Osteoblast (primary cell): Measurements from ENCODE around the gene POLR2F. TPM values are rescaled to one million over a fixed set of nuclear protein-coding genes. Genes with fewer than 3 reads are reported as not detected.
A peak's percentile ranks its signal among the peaks of the same experiment; 100 is the strongest.

Experiments
- DNase-seq: peaks from one replicate; pipeline ENCODE4 v3.0.0; 2011; ENCODE audit warnings: low spot score, mixed read lengths; ENCODE audit not compliant: insufficient read length; ENCODE audit errors: missing footprints
- H2AFZ ChIP-seq: 2 replicates; pipeline ENCODE4 v1.6.0; 2011; ENCODE audit warnings: mild to moderate bottlenecking, low read length
- H3K27ac ChIP-seq: 2 replicates; pipeline ENCODE4 v1.5.1; 2011; ENCODE audit warnings: mild to moderate bottlenecking, low read depth, low read length, moderate library complexity
- H3K27me3 ChIP-seq: 2 replicates; pipeline ENCODE4 v1.6.0; 2012; ENCODE audit warnings: mild to moderate bottlenecking, control low read depth, inconsistent platforms, low read length, moderate library complexity; ENCODE audit not compliant: insufficient read depth
- H3K36me3 ChIP-seq: 2 replicates; pipeline ENCODE4 v1.5.1; 2011; ENCODE audit warnings: mild to moderate bottlenecking, low read length, control low read depth, moderate library complexity; ENCODE audit not compliant: insufficient read depth
- H3K4me1 ChIP-seq: 2 replicates; pipeline ENCODE4 v1.5.1; 2011; ENCODE audit warnings: mild to moderate bottlenecking, low read length, control low read depth, moderate library complexity; ENCODE audit not compliant: insufficient read depth
- H3K4me2 ChIP-seq: 2 replicates; pipeline ENCODE4 v1.6.0; 2011; ENCODE audit warnings: mild to moderate bottlenecking, low read length; ENCODE audit not compliant: insufficient read depth
- H3K4me3 ChIP-seq: fragments of 200-600 bp; sonication (generic); 3 replicates; pipeline ENCODE4 v1.5.1; 2012; ENCODE audit warnings: mild to moderate bottlenecking, low read length, inconsistent platforms; ENCODE audit not compliant: insufficient read depth
- H3K79me2 ChIP-seq: 2 replicates; pipeline ENCODE4 v1.6.0; 2012; ENCODE audit warnings: mild to moderate bottlenecking, low read length, control low read depth, inconsistent platforms; ENCODE audit not compliant: insufficient read depth
- H3K9me3 ChIP-seq: 2 replicates; pipeline ENCODE4 v1.5.1; 2011; ENCODE audit warnings: low read depth, low read length, control low read depth
- H4K20me1 ChIP-seq: 2 replicates; pipeline ENCODE4 v1.6.0; 2012; ENCODE audit warnings: mild to moderate bottlenecking, low read length, control low read depth; ENCODE audit not compliant: insufficient read depth
- total RNA-seq: library from RNA; depleted of rRNA; stranded (reverse); fragments of >200 nt; gene quantifications from 2 replicates; pipeline ENCODE4 v1.2.3, GENCODE V29; 2012
- TF ChIP-seq, protein P1 (sequence below): IDR thresholded peaks from 2 replicates; pipeline ENCODE4 v1.5.1; 2011; ENCODE audit warnings: mild to moderate bottlenecking, low read depth, low read length, moderate library complexity; ENCODE audit errors: extremely low read depth

Gene POLR2F
- total RNA-seq, 1 donor = 14.8 TPM

DNA sequence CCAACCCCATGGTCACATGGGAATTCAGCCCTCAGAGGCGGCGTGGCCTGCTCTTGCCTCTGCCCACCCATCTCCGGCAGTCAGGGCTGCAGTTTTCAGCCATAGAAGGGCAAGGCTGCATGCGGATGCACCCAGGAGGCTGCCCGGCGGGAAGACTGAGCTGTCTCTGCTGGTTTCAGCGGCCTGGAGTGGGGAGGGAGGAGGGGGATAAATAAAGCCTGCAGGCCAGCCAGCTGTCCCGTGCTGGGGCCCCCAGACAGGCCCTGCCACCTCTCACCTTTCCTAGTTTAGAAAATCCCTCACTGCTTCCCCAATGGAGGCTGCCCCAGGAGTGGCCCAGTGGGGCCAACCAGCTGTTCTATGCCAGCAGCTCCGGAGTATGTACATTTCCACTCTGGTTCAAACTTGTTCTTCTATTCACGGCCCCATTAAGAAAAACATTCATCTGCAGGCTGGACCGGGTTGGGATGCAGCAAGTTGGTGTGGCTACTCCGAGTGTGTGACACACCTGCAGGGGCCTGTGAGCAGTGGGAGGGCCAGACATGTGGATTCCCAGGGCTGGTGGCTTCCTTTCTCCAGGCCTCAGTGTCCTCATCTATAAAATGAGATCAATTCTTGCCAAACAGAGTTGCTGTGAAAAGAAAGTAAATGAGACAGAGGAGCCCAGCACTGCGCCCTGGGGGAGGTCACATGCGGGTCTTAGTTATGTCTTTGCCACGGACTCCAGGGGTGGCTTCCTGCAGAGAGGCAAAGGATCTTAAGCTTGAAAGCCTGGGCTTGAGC, 42.4 kb upstream of the POLR2F start:
- Histone ChIP-seq H3K36me3 (peaks cover 17% of the 10 kb centered on the region), H3K27me3 (no peaks in the 10 kb centered on the region), H3K4me2 (no peak overlapping the region), H3K79me2 (peaks cover 60% of the 10 kb centered on the region), H3K27ac (no peak overlapping the region), H3K4me1 (peaks cover 18% of the 10 kb centered on the region), H2AFZ (no peak overlapping the region), H3K4me3 (no peak overlapping the region), H4K20me1 (peaks cover 20% of the 10 kb centered on the region), H3K9me3 (no peaks in the 10 kb centered on the region)
- TF ChIP-seq, protein P1, sequence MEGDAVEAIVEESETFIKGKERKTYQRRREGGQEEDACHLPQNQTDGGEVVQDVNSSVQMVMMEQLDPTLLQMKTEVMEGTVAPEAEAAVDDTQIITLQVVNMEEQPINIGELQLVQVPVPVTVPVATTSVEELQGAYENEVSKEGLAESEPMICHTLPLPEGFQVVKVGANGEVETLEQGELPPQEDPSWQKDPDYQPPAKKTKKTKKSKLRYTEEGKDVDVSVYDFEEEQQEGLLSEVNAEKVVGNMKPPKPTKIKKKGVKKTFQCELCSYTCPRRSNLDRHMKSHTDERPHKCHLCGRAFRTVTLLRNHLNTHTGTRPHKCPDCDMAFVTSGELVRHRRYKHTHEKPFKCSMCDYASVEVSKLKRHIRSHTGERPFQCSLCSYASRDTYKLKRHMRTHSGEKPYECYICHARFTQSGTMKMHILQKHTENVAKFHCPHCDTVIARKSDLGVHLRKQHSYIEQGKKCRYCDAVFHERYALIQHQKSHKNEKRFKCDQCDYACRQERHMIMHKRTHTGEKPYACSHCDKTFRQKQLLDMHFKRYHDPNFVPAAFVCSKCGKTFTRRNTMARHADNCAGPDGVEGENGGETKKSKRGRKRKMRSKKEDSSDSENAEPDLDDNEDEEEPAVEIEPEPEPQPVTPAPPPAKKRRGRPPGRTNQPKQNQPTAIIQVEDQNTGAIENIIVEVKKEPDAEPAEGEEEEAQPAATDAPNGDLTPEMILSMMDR = no peak
- DNase-seq = peak; percentile 47

- Histone ChIP-seq H3K79me2 (peaks cover 55% of the 10 kb centered on the region), H4K20me1 (peaks cover 24% of the 10 kb centered on the region), H3K27ac (no peak overlapping the region), H2AFZ (no peak overlapping the region), H3K4me1 (peaks cover 17% of the 10 kb centered on the region), H3K4me3 (no peak overlapping the region), H3K9me3 (no peaks in the 10 kb centered on the region), H3K4me2 (no peak overlapping the region), H3K36me3 (peaks cover 23% of the 10 kb centered on the region), H3K27me3 (no peaks in the 10 kb centered on the region)
- TF ChIP-seq, protein P1 = no peak
- peak; percentile 57 for DNase-seq
These were observed 41.8 kb upstream of the POLR2F start for GRCh38 chr22:37911697-37912096.

- Histone ChIP-seq H3K27ac (no peak overlapping the region), H3K79me2 (peaks cover 50% of the 10 kb centered on the region), H3K27me3 (no peaks in the 10 kb centered on the region), H3K9me3 (no peaks in the 10 kb centered on the region), H2AFZ (no peak overlapping the region), H3K4me2 (no peak overlapping the region), H3K4me3 (no peak overlapping the region), H3K4me1 (peaks cover 13% of the 10 kb centered on the region), H4K20me1 (peaks cover 26% of the 10 kb centered on the region), H3K36me3 (peaks cover 26% of the 10 kb centered on the region)
- peak; percentile 39 for DNase-seq
- TF ChIP-seq, protein P1 = no peak
These were observed 41.3 kb upstream of the POLR2F start for GRCh38 chr22:37912171-37912570.

DNA sequence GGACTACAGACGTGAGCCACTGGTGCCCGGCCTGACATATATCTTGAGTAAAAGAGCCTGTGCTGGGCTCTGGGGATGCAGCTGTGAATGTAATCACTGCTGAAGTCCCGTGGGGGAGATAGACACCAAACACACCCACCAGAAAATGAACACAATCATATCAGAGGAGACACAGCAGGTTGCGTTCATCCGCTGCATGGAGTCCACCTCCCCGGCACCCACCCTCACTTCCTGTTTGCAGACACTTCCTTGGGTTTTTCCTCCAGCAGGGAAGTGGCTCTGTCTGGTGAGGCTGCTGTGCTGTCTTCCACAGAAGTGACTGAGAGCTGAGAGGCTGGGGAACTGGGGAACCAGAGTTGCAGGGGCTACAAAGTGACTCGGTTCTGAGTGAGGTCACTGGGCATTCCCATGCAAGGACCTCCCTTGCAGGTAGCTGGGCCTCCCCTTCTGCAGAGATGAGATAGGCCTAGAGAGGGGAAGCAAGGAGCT, 40.2 kb upstream of the POLR2F start:
- H3K79me2 ChIP-seq = peaks cover 41% of the 10 kb centered on the region
- H2AFZ ChIP-seq = no peak overlapping the region
- peaks cover 2% of the 10 kb centered on the region for H3K4me1 ChIP-seq
- no peak overlapping the region for H3K27ac ChIP-seq
- peaks cover 24% of the 10 kb centered on the region for H4K20me1 ChIP-seq
- H3K4me3 ChIP-seq = no peak overlapping the region
- H3K4me2 ChIP-seq = no peak overlapping the region
- no peaks in the 10 kb centered on the region for H3K9me3 ChIP-seq
- H3K27me3 ChIP-seq = no peaks in the 10 kb centered on the region
- H3K36me3 ChIP-seq = peaks cover 38% of the 10 kb centered on the region
- TF ChIP-seq, protein P1 = no peak
- peak; percentile 15 for DNase-seq
